ENCODE data around the gene SPNS2. TPM values are rescaled to one million over a fixed set of nuclear protein-coding genes. Genes with fewer than 3 reads are reported as not detected.

SPNS2 gene
- total RNA-seq, 1 donor = 0.43 TPM

DNA sequence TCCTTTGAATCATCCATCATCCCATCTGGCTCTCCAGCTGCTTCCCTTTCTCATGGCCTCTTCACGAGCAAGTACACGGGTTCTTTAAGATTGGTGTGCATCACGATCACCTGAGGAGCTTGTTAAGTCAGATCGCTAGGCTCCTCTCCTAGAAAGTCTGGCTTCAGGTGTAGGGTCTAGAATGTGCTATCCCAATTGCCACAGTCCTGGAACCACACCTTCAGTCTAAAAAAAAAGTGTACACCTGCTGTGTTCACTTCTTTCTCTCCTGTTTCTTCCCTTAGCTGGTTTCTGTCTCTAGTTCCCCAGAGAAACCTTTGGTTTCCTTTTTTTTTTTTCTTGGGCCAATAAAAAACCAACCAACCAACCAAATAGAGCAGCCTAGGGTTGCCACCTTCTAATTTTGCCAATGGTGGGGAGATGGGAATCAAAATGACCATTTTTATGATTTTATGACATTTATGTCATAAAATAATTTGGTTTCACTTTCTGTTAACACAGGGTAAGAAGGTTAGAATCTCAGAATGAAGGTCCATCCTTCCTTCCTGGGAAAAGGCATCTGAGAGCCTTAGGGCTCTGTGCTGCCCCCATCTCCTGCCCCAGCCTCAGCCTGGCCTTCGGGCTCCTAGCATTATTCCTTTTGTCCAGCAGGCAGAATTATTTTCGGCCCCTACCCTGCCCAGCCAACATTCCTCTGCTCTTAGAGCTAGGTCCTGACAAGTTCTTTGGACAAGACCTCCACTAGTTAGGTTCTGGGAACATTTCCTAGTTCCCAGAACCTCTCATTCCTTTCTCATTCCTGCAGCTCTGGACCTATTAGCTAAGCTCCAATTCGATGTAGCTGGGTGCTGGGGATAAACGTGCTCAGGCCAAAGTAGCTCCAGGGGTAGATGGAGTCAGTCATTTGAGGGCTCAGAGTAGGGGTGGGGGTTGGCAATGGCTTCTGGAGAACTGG is 63.6 kb downstream of the SPNS2 start:
- no peak for DNase-seq (ENCODE audit: low read depth)
- TF ChIP-seq, protein P1, sequence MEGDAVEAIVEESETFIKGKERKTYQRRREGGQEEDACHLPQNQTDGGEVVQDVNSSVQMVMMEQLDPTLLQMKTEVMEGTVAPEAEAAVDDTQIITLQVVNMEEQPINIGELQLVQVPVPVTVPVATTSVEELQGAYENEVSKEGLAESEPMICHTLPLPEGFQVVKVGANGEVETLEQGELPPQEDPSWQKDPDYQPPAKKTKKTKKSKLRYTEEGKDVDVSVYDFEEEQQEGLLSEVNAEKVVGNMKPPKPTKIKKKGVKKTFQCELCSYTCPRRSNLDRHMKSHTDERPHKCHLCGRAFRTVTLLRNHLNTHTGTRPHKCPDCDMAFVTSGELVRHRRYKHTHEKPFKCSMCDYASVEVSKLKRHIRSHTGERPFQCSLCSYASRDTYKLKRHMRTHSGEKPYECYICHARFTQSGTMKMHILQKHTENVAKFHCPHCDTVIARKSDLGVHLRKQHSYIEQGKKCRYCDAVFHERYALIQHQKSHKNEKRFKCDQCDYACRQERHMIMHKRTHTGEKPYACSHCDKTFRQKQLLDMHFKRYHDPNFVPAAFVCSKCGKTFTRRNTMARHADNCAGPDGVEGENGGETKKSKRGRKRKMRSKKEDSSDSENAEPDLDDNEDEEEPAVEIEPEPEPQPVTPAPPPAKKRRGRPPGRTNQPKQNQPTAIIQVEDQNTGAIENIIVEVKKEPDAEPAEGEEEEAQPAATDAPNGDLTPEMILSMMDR (IDR thresholded peaks at IDR 0.05; ENCODE audit: insufficient read depth, low read depth, low read length) = no peak
- H3K4me3 ChIP-seq (ENCODE audit: low read depth, low read length) = no peak overlapping the region

DNA sequence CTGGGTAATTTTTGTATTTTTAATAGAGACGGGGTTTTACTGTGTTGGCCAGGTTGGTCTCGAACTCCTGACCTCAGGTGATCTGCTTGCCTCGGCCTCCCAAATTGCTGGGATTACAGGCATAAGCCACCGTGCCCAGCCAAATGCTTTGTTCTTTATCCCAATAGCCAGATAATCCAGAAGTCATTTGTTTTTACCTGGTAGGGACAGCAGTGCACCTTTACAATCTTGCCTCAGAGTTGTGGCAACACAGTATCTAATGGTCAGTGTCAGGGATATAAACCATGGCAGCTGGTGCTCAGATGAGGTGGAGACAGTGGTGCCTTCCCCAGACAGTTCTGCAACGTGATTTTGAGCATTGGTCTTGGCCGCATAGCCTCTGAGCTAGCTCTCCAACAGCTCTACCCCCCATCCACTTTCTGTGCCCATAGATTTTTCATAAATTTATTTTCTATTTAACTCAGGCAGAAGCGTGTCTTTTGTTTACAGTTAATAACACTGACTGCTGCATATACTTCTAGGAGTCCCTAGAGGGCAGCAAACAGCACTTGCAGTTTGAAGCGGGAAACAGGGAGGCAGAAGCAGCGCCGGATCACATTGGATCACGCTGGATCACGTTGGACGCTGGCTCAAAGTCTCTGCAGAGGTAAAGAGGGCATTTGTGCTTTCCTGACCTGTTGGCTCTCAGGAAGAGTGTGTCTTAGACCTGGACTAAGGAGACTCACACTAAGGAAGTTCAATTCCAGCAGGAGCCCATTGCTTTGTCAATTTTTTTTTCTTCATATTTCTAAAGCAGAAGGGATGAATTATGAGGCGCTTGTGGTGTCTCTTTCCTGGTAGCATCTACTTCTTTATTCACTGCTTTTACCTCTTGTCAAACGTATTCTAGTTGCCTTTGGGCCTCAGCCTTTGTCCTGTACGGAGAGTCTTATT is 66.8 kb downstream of the SPNS2 start:
- peak; percentile 72 for DNase-seq (ENCODE audit: low read depth)
- no peak overlapping the region for H3K4me3 ChIP-seq (ENCODE audit: low read depth, low read length)
- TF ChIP-seq, protein P1 (IDR thresholded peaks at IDR 0.05; ENCODE audit: insufficient read depth, low read depth, low read length) = peak; percentile 92

DNA sequence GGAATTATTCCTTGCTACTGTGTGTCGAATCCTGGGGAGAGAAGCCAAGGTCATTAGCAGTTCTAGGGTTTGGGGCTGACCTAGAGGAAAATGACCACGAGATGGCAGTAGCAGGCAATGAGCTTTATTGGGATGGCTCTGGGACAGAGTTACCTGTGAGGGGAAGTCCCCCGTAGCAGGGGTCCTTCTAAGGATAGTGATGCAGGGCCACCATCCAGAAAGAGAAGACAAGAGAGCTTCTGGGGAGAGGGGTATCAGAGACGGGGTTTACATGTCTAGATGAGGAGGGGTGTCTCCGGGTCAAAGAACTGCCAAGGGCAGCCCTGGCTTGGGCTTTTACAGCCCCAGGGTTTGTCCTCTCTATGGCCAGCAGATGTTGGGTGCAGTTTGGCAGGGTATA is 68.1 kb downstream of the SPNS2 start:
- no peak overlapping the region for H3K4me3 ChIP-seq (ENCODE audit: low read depth, low read length)
- TF ChIP-seq, protein P1 (IDR thresholded peaks at IDR 0.05; ENCODE audit: insufficient read depth, low read depth, low read length) = peak; percentile 82
- DNase-seq (ENCODE audit: low read depth) = peak; percentile 51

DNA sequence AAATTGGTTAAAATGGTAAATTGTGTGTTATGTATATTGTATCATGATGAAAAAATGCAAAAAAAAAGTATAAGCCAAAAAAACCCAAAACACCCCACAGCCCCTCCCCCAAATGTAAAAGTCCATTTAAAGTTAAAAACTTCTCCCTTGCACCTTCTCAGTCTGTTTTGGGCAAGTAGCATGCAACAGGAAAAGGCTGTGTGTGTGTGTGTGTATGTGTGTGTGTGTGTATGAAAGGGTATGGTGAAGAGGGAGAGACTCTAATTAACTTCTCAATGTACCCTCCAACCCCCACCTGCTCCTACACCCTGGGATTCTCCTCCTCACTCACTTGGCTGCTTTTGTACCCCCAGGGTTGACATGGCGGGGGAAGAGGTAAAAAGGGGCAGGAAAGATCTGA is 70.9 kb downstream of the SPNS2 start:
- H3K4me3 ChIP-seq (ENCODE audit: low read depth, low read length) = no peak overlapping the region
- no peak for DNase-seq (ENCODE audit: low read depth)
- TF ChIP-seq, protein P1 (IDR thresholded peaks at IDR 0.05; ENCODE audit: insufficient read depth, low read depth, low read length) = no peak

DNA sequence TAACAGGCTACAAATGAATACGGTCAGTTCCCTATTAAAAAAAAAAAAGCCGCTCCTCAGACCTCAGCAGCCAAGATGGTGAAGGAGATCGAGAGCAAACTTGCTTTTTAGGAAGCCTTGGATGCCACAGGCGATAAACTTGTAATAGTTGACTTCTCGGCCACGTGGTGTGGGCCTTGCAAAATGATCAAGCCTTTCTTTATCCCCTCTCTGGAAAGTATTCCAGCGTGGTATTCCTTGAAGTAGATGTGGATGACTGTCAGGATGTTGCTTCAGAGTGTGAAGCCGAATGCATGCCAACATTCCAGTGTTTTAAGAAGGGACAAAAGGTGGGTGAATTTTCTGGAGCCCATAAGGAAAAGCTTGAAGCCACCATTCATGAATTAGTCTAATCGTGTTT is 73.5 kb downstream of the SPNS2 start:
- no peak for DNase-seq (ENCODE audit: low read depth)
- TF ChIP-seq, protein P1 (IDR thresholded peaks at IDR 0.05; ENCODE audit: insufficient read depth, low read depth, low read length) = no peak
- H3K4me3 ChIP-seq (ENCODE audit: low read depth, low read length) = no peak overlapping the region

DNA sequence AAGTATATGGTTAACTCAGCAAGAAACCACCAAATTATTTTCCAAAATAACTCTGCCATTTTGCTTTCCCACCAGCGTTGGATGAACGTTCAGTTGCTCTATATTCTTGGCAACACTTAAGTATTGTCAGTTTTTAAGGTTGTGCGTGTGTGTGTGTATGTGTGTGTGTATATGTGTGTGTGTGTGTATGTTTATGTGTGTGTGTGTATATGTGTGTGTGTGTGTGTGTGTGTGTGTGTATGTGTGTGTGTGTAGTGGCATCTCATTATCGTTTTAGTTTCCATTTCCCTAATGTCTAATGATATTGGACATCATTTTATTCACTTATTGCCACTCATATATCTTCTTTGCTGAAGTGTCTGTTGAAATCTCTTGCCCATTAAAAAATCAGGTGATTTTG is 74.4 kb downstream of the SPNS2 start:
- no peak overlapping the region for H3K4me3 ChIP-seq (ENCODE audit: low read depth, low read length)
- TF ChIP-seq, protein P1 (IDR thresholded peaks at IDR 0.05; ENCODE audit: insufficient read depth, low read depth, low read length) = no peak
- no peak for DNase-seq (ENCODE audit: low read depth)
